Endothelial cell of umbilical vein (primary cell): ENCODE results near the gene ARHGEF28. TPM values are rescaled to one million over a fixed set of nuclear protein-coding genes. Genes with fewer than 3 reads are reported as not detected.

Source experiments
- BruUV-seq: library from RNA; stranded (reverse); fragments of 400-500 nt; replicated peaks from 2 replicates; lab custom pipeline; 2021; lab: Mats Ljungman, UMichigan
- CTCF ChIA-PET: fragments of 300-600, 350-600 bp; sonication (Branson Sonifier 250); formaldehyde crosslinking; loops from one replicate; lab custom pipeline; 2021; ENCODE audit warnings: antibody characterized with exemption, inconsistent platforms; lab: Charles Lee
- POLR2A ChIA-PET: fragments of 300-600, 350-600 bp; sonication (Branson Sonifier 250); formaldehyde crosslinking; loops from one replicate; lab custom pipeline; 2021; ENCODE audit warnings: antibody characterized with exemption, inconsistent platforms; lab: Charles Lee
- DNase-seq: peaks from one replicate; pipeline ENCODE4 v3.0.0-alpha.2; 2011; ENCODE audit warnings: low read depth, low spot score
- FAIRE-seq: peaks from 2 replicates; lab custom pipeline; 2011; peaks lifted over from hg19 to GRCh38; lab: Jason Lieb, UNC
- H2AFZ ChIP-seq: 2 replicates; pipeline ENCODE4 v1.6.0; 2012; ENCODE audit warnings: low read depth, low read length, control low read depth, inconsistent platforms
- H3K27ac ChIP-seq: 2 replicates; pipeline ENCODE4 v1.5.1; 2011; ENCODE audit warnings: low read depth, mild to moderate bottlenecking, control low read depth, low read length, moderate library complexity; ENCODE audit not compliant: insufficient read depth
- H3K27me3 ChIP-seq, 2 experiments: 2 replicates each; pipeline versions ENCODE4 v1.6.0 to v1.6.1; 2011; ENCODE audit warnings: low read length in 2 of 2, mixed read lengths in 1 of 2; ENCODE audit not compliant: control insufficient read depth in 2 of 2, insufficient read depth in 2 of 2
- H3K36me3 ChIP-seq, 2 experiments: 2 replicates in 1 of 2; 3 replicates in 1 of 2; pipeline ENCODE4 v1.5.1; 2011; ENCODE audit warnings: low read length in 2 of 2, mild to moderate bottlenecking in 1 of 2, moderate library complexity in 1 of 2; ENCODE audit not compliant: control insufficient read depth in 2 of 2, insufficient read depth in 2 of 2; ENCODE audit errors: extremely low read depth in 1 of 2
- H3K4me1 ChIP-seq: 3 replicates; pipeline ENCODE4 v1.5.1; 2011; ENCODE audit warnings: mild to moderate bottlenecking, low read length; ENCODE audit not compliant: control insufficient read depth, insufficient read depth; ENCODE audit errors: extremely low read depth
- H3K4me2 ChIP-seq: 2 replicates; pipeline ENCODE4 v1.6.1; 2011; ENCODE audit warnings: low read length, control low read depth, mixed read lengths; ENCODE audit not compliant: insufficient read depth
- H3K4me3 ChIP-seq, 3 experiments: fragments of 200-600 bp in 1 of 3; sonication (generic), shearing (Covaris generic) in 1 of 3; replicated peaks in 1 of 3; 2 replicates each; pipeline ENCODE4 v1.5.1; 2011 to 2016; ENCODE audit warnings: control low read depth in 3 of 3, low read length in 3 of 3, mild to moderate bottlenecking in 2 of 3, inconsistent platforms in 1 of 3, low read depth in 1 of 3, moderate library complexity in 1 of 3; ENCODE audit not compliant: insufficient read depth in 1 of 3
- H3K79me2 ChIP-seq: 2 replicates; pipeline ENCODE4 v1.6.0; 2012; ENCODE audit warnings: low read length, inconsistent platforms; ENCODE audit not compliant: control insufficient read depth, insufficient read depth
- H3K9ac ChIP-seq: replicated peaks from 2 replicates; pipeline ENCODE3; 2011; ENCODE audit warnings: low read length, control low read depth; ENCODE audit not compliant: insufficient read depth; ENCODE audit errors: extremely low read depth
- H3K9me1 ChIP-seq: replicated peaks from 3 replicates; pipeline ENCODE4 v1.6.0; 2011; ENCODE audit warnings: mild to moderate bottlenecking, low read length; ENCODE audit not compliant: control insufficient read depth, insufficient read depth; ENCODE audit errors: extremely low read depth
- H3K9me3 ChIP-seq: replicated peaks from 2 replicates; pipeline ENCODE4 v1.5.1; 2012; ENCODE audit warnings: low read length, inconsistent platforms; ENCODE audit not compliant: control insufficient read depth, insufficient read depth
- H4K20me1 ChIP-seq: replicated peaks from 2 replicates; pipeline ENCODE3; 2011; ENCODE audit warnings: mild to moderate bottlenecking, low read length; ENCODE audit not compliant: control insufficient read depth, insufficient read depth; ENCODE audit errors: extremely low read depth
- EZH2 ChIP-seq: IDR thresholded peaks from 2 replicates; pipeline ENCODE4 v1.6.1; 2012; ENCODE audit warnings: borderline replicate concordance, low read depth, mild to moderate bottlenecking, moderate library complexity, low read length, inconsistent platforms; ENCODE audit not compliant: severe bottlenecking
- FOS ChIP-seq: IDR thresholded peaks from 2 replicates; pipeline ENCODE4 v1.6.1; 2011; ENCODE audit warnings: mild to moderate bottlenecking, low read length, moderate library complexity, borderline replicate concordance; ENCODE audit not compliant: insufficient read depth
- GATA2 ChIP-seq: IDR thresholded peaks from 2 replicates; pipeline ENCODE4 v1.7.0; 2011; ENCODE audit warnings: low read depth, mild to moderate bottlenecking, moderate library complexity, mixed read lengths, low read length; ENCODE audit not compliant: insufficient read length, insufficient read depth
- JUN ChIP-seq: IDR thresholded peaks from 2 replicates; pipeline ENCODE4 v1.6.1; 2011; ENCODE audit warnings: borderline replicate concordance, low read depth; ENCODE audit not compliant: insufficient read length, insufficient read depth
- MYC ChIP-seq: IDR thresholded peaks from one replicate; pipeline ENCODE4 v1.6.1; 2011; ENCODE audit warnings: mild to moderate bottlenecking, low read depth, low read length
- POLR2A ChIP-seq: IDR thresholded peaks from 2 replicates; pipeline ENCODE4 v1.6.1; 2012; ENCODE audit warnings: low read depth, mild to moderate bottlenecking, control low read depth, low read length
- POLR2AphosphoS5 ChIP-seq: IDR thresholded peaks from 2 replicates; pipeline ENCODE4 v1.6.1; 2012; ENCODE audit warnings: low read depth, mild to moderate bottlenecking, control low read depth, low read length, moderate library complexity; ENCODE audit not compliant: insufficient read depth
- dilution Hi-C: fragments of 300-500 bp; cut with MboI; formaldehyde crosslinking; loops from one replicate; pipeline ENCODE4 v1.15.0; 2019; ENCODE audit warnings: low sequenced_read_pairs; ENCODE audit not compliant: extremely low pct_ligation_motif_present
- intact Hi-C: fragments of 100-400 bp; cut with micrococcal nuclease; formaldehyde crosslinking; loops from one replicate; pipeline ENCODE4 v1.10.0; 2022
- polyA plus RNA-seq, 4 experiments: library from polyadenylated mRNA; depleted of rRNA in 3 of 4; stranded (reverse) in 3 of 4; unstranded in 1 of 4; fragments of >200 nt; gene quantifications; 2 replicates each; pipeline versions ENCODE4 v1.2.1 to v1.2.3, GENCODE V29; 2011 to 2012; ENCODE audit warnings: missing spikeins in 1 of 4
- total RNA-seq: library from RNA; stranded (reverse); gene quantifications from 2 replicates; pipeline ENCODE4 v1.2.3, GENCODE V29; 2021
- TF ChIP-seq, protein P1 (sequence below): IDR thresholded peaks from 2 replicates; pipeline ENCODE4 v1.6.1; 2011; ENCODE audit not compliant: insufficient read depth, insufficient read length
- TF ChIP-seq, protein P2 (sequence below), 2 donors: IDR thresholded peaks; 1 replicate in 1 of 2; 2 replicates in 1 of 2; pipeline ENCODE4 v1.5.1; 2011; ENCODE audit warnings: low read length in 2 of 2, mild to moderate bottlenecking in 2 of 2, moderate library complexity in 2 of 2, control low read depth in 1 of 2, inconsistent platforms in 1 of 2, low read depth in 1 of 2; ENCODE audit not compliant: insufficient read depth in 1 of 2; ENCODE audit errors: extremely low read depth in 1 of 2

The ARHGEF28 gene
- total and polyA plus RNA-seq, 2 donors (not counting 3 experiments of a cell fraction or from before 2014, with no cell fraction given): 29.5 to 108 TPM

DNA sequence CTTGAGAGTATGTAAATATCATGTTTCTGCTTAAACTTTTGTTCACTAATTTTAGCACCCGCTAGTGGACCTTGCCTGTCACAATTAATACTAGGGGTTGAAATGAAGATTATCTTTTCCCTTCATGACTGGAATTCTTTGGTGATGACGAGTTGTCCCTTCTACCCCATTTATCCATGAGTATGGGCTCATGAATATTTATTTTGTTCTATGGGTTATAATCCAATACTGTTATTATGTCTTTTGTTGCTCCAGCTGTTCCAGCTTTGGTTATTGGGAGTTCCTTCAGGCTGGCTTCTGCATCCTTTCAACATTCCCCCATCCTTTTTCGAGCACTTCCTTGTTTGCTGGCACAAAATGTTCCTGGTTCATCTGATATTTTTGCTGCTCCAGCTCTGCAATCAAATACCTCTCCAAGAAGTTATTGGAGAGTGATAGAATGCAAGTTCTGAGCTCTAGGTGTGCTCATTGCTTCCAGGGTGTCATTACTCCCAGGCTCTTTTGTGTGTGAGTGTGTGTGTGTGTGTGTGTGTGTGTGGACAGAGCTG lies 19.7 kb upstream of the ARHGEF28 start:
- Histone ChIP-seq H3K27me3 (no peaks in the 10 kb centered on the region), H3K79me2 (no peaks in the 10 kb centered on the region), H3K36me3 (no peaks in the 10 kb centered on the region), H3K9me1 (no peaks in the 10 kb centered on the region), H2AFZ (peak overlapping the region; percentile 39), H3K9me3 (no peaks in the 10 kb centered on the region), H3K4me2 (peak overlapping the region; percentile 64), H3K4me3 (no peak overlapping the region), H3K9ac (peak overlapping the region; percentile 34), H3K27ac (peak overlapping the region; percentile 84), H3K4me1 (peaks cover 46% of the 10 kb centered on the region), H4K20me1 (no peaks in the 10 kb centered on the region)
- dilution Hi-C loops (no loop called here), intact Hi-C loops (no loop called here)
- ChIA-PET CTCF (interaction anchor here (0.8 to 1.3 kb wide), 7 partner anchors 14 to 217 kb away, joined by 3 to 4 read pairs (median 3); no protein-coding TSS in a partner anchor), POLR2A (no interaction called here)
- TF ChIP-seq FOS (no peak), GATA2 (no peak), EZH2 (no peak), MYC (no peak), POLR2A (no peak), POLR2AphosphoS5 (no peak), JUN (no peak)
- TF ChIP-seq, protein P1, sequence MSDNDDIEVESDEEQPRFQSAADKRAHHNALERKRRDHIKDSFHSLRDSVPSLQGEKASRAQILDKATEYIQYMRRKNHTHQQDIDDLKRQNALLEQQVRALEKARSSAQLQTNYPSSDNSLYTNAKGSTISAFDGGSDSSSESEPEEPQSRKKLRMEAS: no peak
- TF ChIP-seq, protein P2, sequence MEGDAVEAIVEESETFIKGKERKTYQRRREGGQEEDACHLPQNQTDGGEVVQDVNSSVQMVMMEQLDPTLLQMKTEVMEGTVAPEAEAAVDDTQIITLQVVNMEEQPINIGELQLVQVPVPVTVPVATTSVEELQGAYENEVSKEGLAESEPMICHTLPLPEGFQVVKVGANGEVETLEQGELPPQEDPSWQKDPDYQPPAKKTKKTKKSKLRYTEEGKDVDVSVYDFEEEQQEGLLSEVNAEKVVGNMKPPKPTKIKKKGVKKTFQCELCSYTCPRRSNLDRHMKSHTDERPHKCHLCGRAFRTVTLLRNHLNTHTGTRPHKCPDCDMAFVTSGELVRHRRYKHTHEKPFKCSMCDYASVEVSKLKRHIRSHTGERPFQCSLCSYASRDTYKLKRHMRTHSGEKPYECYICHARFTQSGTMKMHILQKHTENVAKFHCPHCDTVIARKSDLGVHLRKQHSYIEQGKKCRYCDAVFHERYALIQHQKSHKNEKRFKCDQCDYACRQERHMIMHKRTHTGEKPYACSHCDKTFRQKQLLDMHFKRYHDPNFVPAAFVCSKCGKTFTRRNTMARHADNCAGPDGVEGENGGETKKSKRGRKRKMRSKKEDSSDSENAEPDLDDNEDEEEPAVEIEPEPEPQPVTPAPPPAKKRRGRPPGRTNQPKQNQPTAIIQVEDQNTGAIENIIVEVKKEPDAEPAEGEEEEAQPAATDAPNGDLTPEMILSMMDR (IDR thresholded peaks at IDR 0.05; ENCODE audit: extremely low read depth in 1 of 2, insufficient read depth in 1 of 2, low read depth in 1 of 2, low read length in 2 of 2): no peak
- BruUV-seq: no TSS peak
- no peak for DNase-seq
- peak; percentile 70 for FAIRE-seq
